H54 (cell line): ENCODE measurements around the gene GRK5.

ENCODE experiments used
- DNase-seq: peaks from one replicate; pipeline ENCODE4 v3.0.0; 2011; ENCODE audit warnings: low spot score, mixed read lengths; ENCODE audit not compliant: insufficient read length
- FAIRE-seq: peaks from 3 replicates; lab custom pipeline; 2011; peaks lifted over from hg19 to GRCh38; lab: Jason Lieb, UNC
- POLR2A ChIP-seq: IDR thresholded peaks from 2 replicates; pipeline ENCODE4 v1.6.1; 2011; ENCODE audit warnings: low read depth, mild to moderate bottlenecking, low read length

Gene GRK5

GRCh38 chr10:119370972-119371703 is 163.8 kb downstream of the GRK5 start:
- DNase-seq (no peak), FAIRE-seq (no peak)
- TF ChIP-seq POLR2A: no peak

- DNase-seq: no peak
- FAIRE-seq: no peak
- no peak for TF ChIP-seq POLR2A
These were observed 164.6 kb downstream of the GRK5 start for GRCh38 chr10:119371704-119372663.

GRCh38 chr10:119373294-119374102 is 166.1 kb downstream of the GRK5 start:
- FAIRE-seq: no peak
- TF ChIP-seq POLR2A: no peak
- no peak for DNase-seq

- FAIRE-seq (no peak), DNase-seq (no peak)
- TF ChIP-seq POLR2A: no peak
These were observed 166.9 kb downstream of the GRK5 start for GRCh38 chr10:119374236-119374635.

GRCh38 chr10:119375574-119376272 is 168.4 kb downstream of the GRK5 start:
- TF ChIP-seq POLR2A: no peak
- DNase-seq (no peak), FAIRE-seq (no peak)

GRCh38 chr10:119377451-119377957 is 170.1 kb downstream of the GRK5 start:
- DNase-seq (no peak), FAIRE-seq (no peak)
- TF ChIP-seq POLR2A: no peak

- DNase-seq (no peak), FAIRE-seq (no peak)
- no peak for TF ChIP-seq POLR2A
These were observed 170.8 kb downstream of the GRK5 start for GRCh38 chr10:119377958-119378736.

GRCh38 chr10:119378737-119379067 is 171.3 kb downstream of the GRK5 start:
- DNase-seq: no peak
- TF ChIP-seq POLR2A: no peak
- no peak for FAIRE-seq

- no peak for DNase-seq
- no peak for FAIRE-seq
- no peak for TF ChIP-seq POLR2A
These were observed 172.2 kb downstream of the GRK5 start for GRCh38 chr10:119379466-119380071.

GRCh38 chr10:119383174-119383856 is 175.9 kb downstream of the GRK5 start:
- FAIRE-seq (no peak), DNase-seq (no peak)
- no peak for TF ChIP-seq POLR2A

GRCh38 chr10:119384127-119384526 is 176.8 kb downstream of the GRK5 start:
- FAIRE-seq (no peak), DNase-seq (no peak)
- no peak for TF ChIP-seq POLR2A
